Esophagus muscularis mucosa (tissue), 4 donors: Measurements from ENCODE around the gene LEKR1. TPM values are rescaled to one million over a fixed set of nuclear protein-coding genes. Genes with fewer than 3 reads are reported as not detected.

Source experiments
- DNase-seq: peaks from one replicate; pipeline ENCODE4 v3.0.0-alpha.2; 2017; ENCODE audit errors: extremely low spot score
- H3K27ac ChIP-seq, 4 donors: fragments of 200-600 bp; sonication (generic); replicated peaks in 1 of 4; 1 replicate in 3 of 4; 2 replicates in 1 of 4; pipeline ENCODE4 v1.5.1; 2016 to 2019; ENCODE audit warnings: mild to moderate bottlenecking in 1 of 4
- H3K27me3 ChIP-seq, 4 donors: fragments of 200-600 bp; sonication (generic); one replicate each; pipeline versions ENCODE4 v1.5.1 to v1.6.0; 2016 to 2019
- H3K36me3 ChIP-seq, 4 donors: fragments of 200-600 bp; sonication (generic); one replicate each; pipeline ENCODE4 v1.5.1; 2016 to 2019
- H3K4me1 ChIP-seq, 4 donors: fragments of 200-600 bp; sonication (generic); one replicate each; pipeline ENCODE4 v1.5.1; 2016 to 2019
- H3K4me3 ChIP-seq, 4 donors: fragments of 200-600 bp; sonication (generic); 1 replicate in 2 of 4; 2 replicates in 2 of 4; pipeline ENCODE4 v1.5.1; 2016 to 2019; ENCODE audit warnings: mild to moderate bottlenecking in 4 of 4, moderate library complexity in 1 of 4
- H3K9me3 ChIP-seq, 4 donors: fragments of 200-600 bp; sonication (generic); 1 replicate in 3 of 4; 2 replicates in 1 of 4; pipeline ENCODE4 v1.5.1; 2016 to 2019
- CTCF ChIP-seq, 3 experiments: fragments of 200-600 bp in 2 of 3; fragments of 450-650 bp in 1 of 3; sonication (generic) in 2 of 3; IDR thresholded peaks; one replicate each; pipeline ENCODE4 v1.5.1; 2017 to 2019; ENCODE audit warnings: antibody characterized with exemption in 3 of 3, mild to moderate bottlenecking in 2 of 3, moderate library complexity in 1 of 3
- EP300 ChIP-seq: sonication (generic); formaldehyde crosslinking; IDR thresholded peaks from one replicate; pipeline ENCODE4 v1.6.1; 2017; ENCODE audit warnings: antibody characterized with exemption
- POLR2A ChIP-seq: fragments of 450-650 bp; IDR thresholded peaks from one replicate; pipeline ENCODE4 v1.6.1; 2017; ENCODE audit warnings: antibody characterized with exemption, moderate library complexity, mild to moderate bottlenecking, low read depth
- POLR2AphosphoS5 ChIP-seq, 2 donors: sonication (generic); formaldehyde crosslinking; IDR thresholded peaks; one replicate each; pipeline ENCODE4 v1.6.1; 2017; ENCODE audit warnings: antibody characterized with exemption in 2 of 2
- WGBS: methylation state at CpG from one replicate; pipeline ENCODE4 v1.1.5; 2018; 5-methylcytosine and 5-hydroxymethylcytosine counted together
- intact Hi-C: fragments of 100-400 bp; cut with DNase I; formaldehyde crosslinking; loops from one replicate; pipeline ENCODE4 v1.15.1; 2023
- total RNA-seq, 4 donors: library from RNA; depleted of rRNA; stranded (reverse); fragments of >200 nt; gene quantifications; one replicate each; pipeline versions ENCODE4 v1.1.0 to v1.2.1, GENCODE V29; 2016

Gene LEKR1
- total RNA-seq, 4 donors from 2014 or later, result 0.11 to 1.2 (median 0.33) TPM; not detected in 1

GRCh38 chr3:157073810-157074209, 247.7 kb downstream of the LEKR1 start:
- Histone ChIP-seq H3K4me1 (peaks cover 0 to 5% (median 0%) of the 10 kb centered on the region in 4 donors), H3K27me3 (no peaks in the 10 kb centered on the region), H3K27ac (no peak overlapping the region), H3K9me3 (no peaks in the 10 kb centered on the region), H3K4me3 (no peak overlapping the region), H3K36me3 (no peaks in the 10 kb centered on the region)
- DNase-seq, result peak; percentile 62
- TF ChIP-seq EP300 (no peak), CTCF (IDR thresholded peaks at IDR 0.05) (no peak), POLR2A (no peak), POLR2AphosphoS5 (IDR thresholded peaks at IDR 0.05) (no peak)
- intact Hi-C loops, result no loop called here
- 64% methylated on average over 4 of the region's 4 CpGs for WGBS

- intact Hi-C loops, result no loop called here
- no peaks in the 10 kb centered on the region for H3K27me3 ChIP-seq
- no peaks in the 10 kb centered on the region for H3K36me3 ChIP-seq
- peaks cover 0 to 5% (median 0%) of the 10 kb centered on the region in 4 donors for H3K4me1 ChIP-seq
- H3K4me3 ChIP-seq, result no peak overlapping the region
- TF ChIP-seq CTCF (IDR thresholded peaks at IDR 0.05) (no peak), POLR2A (no peak), POLR2AphosphoS5 (IDR thresholded peaks at IDR 0.05) (no peak), EP300 (no peak)
- H3K9me3 ChIP-seq, result no peaks in the 10 kb centered on the region
- H3K27ac ChIP-seq, result no peak overlapping the region
- peak; percentile 64 for DNase-seq
- 89% methylated on average over 3 of the region's 3 CpGs for WGBS
Observed at GRCh38 chr3:157074490-157074889, 248.3 kb downstream of the LEKR1 start.

- WGBS, result 93% methylated on average over 2 of the region's 2 CpGs
Observed at GRCh38 chr3:157074981-157075380, 248.8 kb downstream of the LEKR1 start.

GRCh38 chr3:157075693-157076420, 249.7 kb downstream of the LEKR1 start:
- WGBS, result 62% methylated on average over 7 of the region's 7 CpGs
- peak; percentile 68 for DNase-seq
- Histone ChIP-seq H3K9me3 (no peaks in the 10 kb centered on the region), H3K27me3 (no peaks in the 10 kb centered on the region), H3K27ac (no peak overlapping the region), H3K4me3 (no peak overlapping the region), H3K4me1 (peaks cover 0 to 5% (median 0%) of the 10 kb centered on the region in 4 donors), H3K36me3 (no peaks in the 10 kb centered on the region)
- no peak for TF ChIP-seq POLR2A
- TF ChIP-seq POLR2AphosphoS5 (IDR thresholded peaks at IDR 0.05), result no peak
- TF ChIP-seq EP300, result no peak
- no peak for TF ChIP-seq CTCF (IDR thresholded peaks at IDR 0.05)
- intact Hi-C loops, result no loop called here

More at GRCh38 chr3:157074981-157075380, 248.8 kb downstream of the LEKR1 start:
- Histone ChIP-seq H3K27me3 (no peaks in the 10 kb centered on the region), H3K9me3 (no peaks in the 10 kb centered on the region), H3K27ac (no peak overlapping the region), H3K36me3 (no peaks in the 10 kb centered on the region), H3K4me1 (peaks cover 0 to 5% (median 0%) of the 10 kb centered on the region in 4 donors), H3K4me3 (no peak overlapping the region)
- intact Hi-C loops, result no loop called here
- peak; percentile 90 for DNase-seq
- no peak for TF ChIP-seq POLR2AphosphoS5 (IDR thresholded peaks at IDR 0.05)
- TF ChIP-seq CTCF (IDR thresholded peaks at IDR 0.05), result no peak
- no peak for TF ChIP-seq POLR2A
